Measurements from ENCODE around the gene SMU1.

The SMU1 gene

GRCh38 chr9:33024966-33025571 is 51.4 kb downstream of the SMU1 start, which contains the start of gene DNAJA1:
Gene DNAJA1 (plus strand): TSS chr9:33025273. CDS start chr9:33026485, 1,212 bp downstream.
- Histone ChIP-seq H3K36me3 (ENCODE audit: low read length) (peaks cover 35% of the 10 kb centered on the region), H3K4me2 (ENCODE audit: low read depth, low read length, poor library complexity, severe bottlenecking) (peak within 1 kb of the TSS; percentile 74), H3K9me3 (ENCODE audit: insufficient read depth, low read length) (no peaks in the 10 kb centered on the region), H3F3A (ENCODE audit: insufficient read depth) (peaks cover 29% of the 10 kb centered on the region), H4K20me1 (ENCODE audit: low read depth, low read length) (peaks cover 25% of the 10 kb centered on the region; the same call in 1 of the 2 replicates), H2AFZ (ENCODE audit: low read depth, low read length, severe bottlenecking) (peak within 1 kb of the TSS; percentile 68), H3K4me3 (ENCODE audit: insufficient read depth, low read length, poor library complexity, severe bottlenecking) (peak within 1 kb of the TSS; percentile 100), H3K27ac (ENCODE audit: low read depth, low read length) (peak within 1 kb of the TSS; percentile 80), H3K9ac (ENCODE audit: low read length) (peak within 1 kb of the TSS; percentile 98), H3K79me2 (ENCODE audit: insufficient read depth, low read length) (peaks cover 96% of the 10 kb centered on the region), H3K9me2 (replicated peaks; ENCODE audit: insufficient read depth, low read length) (no peaks in the 10 kb centered on the region), H3K27me3 (ENCODE audit: low read length) (no peaks in the 10 kb centered on the region)
- TF ChIP-seq EZH2phosphoT487 (conservative IDR thresholded peaks at IDR 0.05; ENCODE audit: low read length) (no peak), CTCF (IDR thresholded peaks at IDR 0.05; ENCODE audit: insufficient read depth, low read length, poor library complexity, severe bottlenecking) (no peak)

GRCh38 chr9:33024126-33024965 is 52.1 kb downstream of the SMU1 start:
- no peaks in the 10 kb centered on the region for H3K9me3 ChIP-seq (ENCODE audit: insufficient read depth, low read length)
- peak overlapping the region; percentile 98 for H3K9ac ChIP-seq (ENCODE audit: low read length)
- peaks cover 29% of the 10 kb centered on the region for H3F3A ChIP-seq (ENCODE audit: insufficient read depth)
- H3K79me2 ChIP-seq (ENCODE audit: insufficient read depth, low read length), result peaks cover 91% of the 10 kb centered on the region
- H3K9me2 ChIP-seq (replicated peaks; ENCODE audit: insufficient read depth, low read length), result no peaks in the 10 kb centered on the region
- H2AFZ ChIP-seq (ENCODE audit: low read depth, low read length, severe bottlenecking), result peak overlapping the region; percentile 68
- no peaks in the 10 kb centered on the region for H3K27me3 ChIP-seq (ENCODE audit: low read length)
- peaks cover 23% of the 10 kb centered on the region; the same call in 1 of the 2 replicates for H4K20me1 ChIP-seq (ENCODE audit: low read depth, low read length)
- peaks cover 27% of the 10 kb centered on the region for H3K36me3 ChIP-seq (ENCODE audit: low read length)
- peak overlapping the region; percentile 74 for H3K4me2 ChIP-seq (ENCODE audit: low read depth, low read length, poor library complexity, severe bottlenecking)
- H3K27ac ChIP-seq (ENCODE audit: low read depth, low read length), result peak overlapping the region; percentile 60
- peak overlapping the region; percentile 100 for H3K4me3 ChIP-seq (ENCODE audit: insufficient read depth, low read length, poor library complexity, severe bottlenecking)
- TF ChIP-seq CTCF (IDR thresholded peaks at IDR 0.05; ENCODE audit: insufficient read depth, low read length, poor library complexity, severe bottlenecking) (no peak), EZH2phosphoT487 (conservative IDR thresholded peaks at IDR 0.05; ENCODE audit: low read length) (no peak)

- Histone ChIP-seq H3K79me2 (ENCODE audit: insufficient read depth, low read length) (peaks cover 88% of the 10 kb centered on the region), H4K20me1 (ENCODE audit: low read depth, low read length) (peaks cover 17% of the 10 kb centered on the region; the same call in 1 of the 2 replicates), H3K27ac (ENCODE audit: low read depth, low read length) (peak overlapping the region; percentile 60), H2AFZ (ENCODE audit: low read depth, low read length, severe bottlenecking) (no peak overlapping the region), H3F3A (ENCODE audit: insufficient read depth) (peaks cover 27% of the 10 kb centered on the region), H3K9me3 (ENCODE audit: insufficient read depth, low read length) (no peaks in the 10 kb centered on the region), H3K4me3 (ENCODE audit: insufficient read depth, low read length, poor library complexity, severe bottlenecking) (peak overlapping the region; percentile 100), H3K4me2 (ENCODE audit: low read depth, low read length, poor library complexity, severe bottlenecking) (peak overlapping the region; percentile 74), H3K9me2 (replicated peaks; ENCODE audit: insufficient read depth, low read length) (no peaks in the 10 kb centered on the region), H3K9ac (ENCODE audit: low read length) (peak overlapping the region; percentile 98), H3K36me3 (ENCODE audit: low read length) (peaks cover 24% of the 10 kb centered on the region), H3K27me3 (ENCODE audit: low read length) (no peaks in the 10 kb centered on the region)
- no peak for TF ChIP-seq CTCF (IDR thresholded peaks at IDR 0.05; ENCODE audit: insufficient read depth, low read length, poor library complexity, severe bottlenecking)
- no peak for TF ChIP-seq EZH2phosphoT487 (conservative IDR thresholded peaks at IDR 0.05; ENCODE audit: low read length)
These were observed 52.8 kb downstream of the SMU1 start for GRCh38 chr9:33023661-33024060.

Data from SU-DHL-6 (cell line).